HL-60 (cell line): Measurements from ENCODE around the gene NDUFS5.

Experiments used
- CTCF ChIP-seq: IDR thresholded peaks from one replicate; pipeline ENCODE4 v1.5.1; 2011; ENCODE audit warnings: low read length, control low read depth, inconsistent platforms; ENCODE audit not compliant: insufficient read depth
- POLR2AphosphoS5 ChIP-seq: IDR thresholded peaks from 2 replicates; pipeline ENCODE4 v1.6.1; 2012; ENCODE audit warnings: low read depth
- REST ChIP-seq: IDR thresholded peaks from 2 replicates; pipeline ENCODE4 v1.6.1; 2012; ENCODE audit warnings: low read depth; ENCODE audit not compliant: insufficient replicate concordance

- TF ChIP-seq CTCF = no peak
- TF ChIP-seq REST = no peak
- TF ChIP-seq POLR2AphosphoS5 = no peak
Measured at GRCh38 chr1:39044762-39045161, 18.6 kb downstream of the NDUFS5 start.
